Raji (cell line): ENCODE results near the gene B3GNT7.

Experiments used
- POLR2A ChIP-seq: IDR thresholded peaks from 2 replicates; pipeline ENCODE4 v1.6.1; 2011; ENCODE audit warnings: low read depth, low read length, control low read depth; ENCODE audit not compliant: insufficient read depth

B3GNT7 gene

GRCh38 chr2:231378026-231378722 is 17.3 kb upstream of the B3GNT7 start:
- no peak for TF ChIP-seq POLR2A

- no peak for TF ChIP-seq POLR2A
Measured at GRCh38 chr2:231379266-231380215, 16.0 kb upstream of the B3GNT7 start.

GRCh38 chr2:231380307-231380706 is 15.2 kb upstream of the B3GNT7 start:
- no peak for TF ChIP-seq POLR2A

DNA sequence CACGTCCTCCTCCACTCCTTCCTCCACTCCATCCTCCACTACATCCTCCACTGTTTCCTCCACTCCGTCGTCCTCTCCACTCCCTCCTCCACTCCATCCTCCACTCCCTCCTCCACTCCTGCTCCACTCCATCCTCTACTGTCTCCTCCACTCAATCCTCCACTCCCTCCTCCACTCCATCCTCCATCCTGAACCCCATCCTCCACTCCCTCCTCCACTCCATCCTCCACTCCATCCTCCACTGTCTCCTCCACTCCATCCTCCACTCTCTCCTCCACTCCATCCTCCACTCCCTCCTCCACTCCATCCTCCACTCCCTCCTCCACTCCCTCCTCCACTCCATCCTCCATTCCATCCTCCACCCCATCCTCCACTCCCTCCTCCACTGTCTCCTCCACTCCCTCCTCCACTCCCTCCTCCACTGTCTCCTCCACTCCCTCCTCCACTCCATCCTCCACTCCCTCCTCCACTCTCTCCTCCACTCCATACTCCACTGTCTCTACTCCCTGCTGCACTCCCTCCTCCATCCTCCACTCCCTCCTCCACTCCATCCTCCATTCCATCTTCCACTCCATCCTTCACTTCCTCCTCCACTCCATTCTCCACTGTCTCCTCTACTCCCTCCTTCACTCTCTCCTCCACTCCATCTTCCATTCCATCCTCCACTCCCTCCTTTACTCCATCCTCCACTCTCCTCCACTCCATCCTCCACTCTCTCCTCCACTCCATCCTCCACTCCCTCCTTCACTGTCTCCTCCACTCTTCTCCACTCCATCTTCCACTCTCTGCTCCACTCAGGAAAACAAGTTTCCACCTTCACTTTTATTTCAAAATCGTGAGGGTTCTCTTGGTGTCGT is 14.3 kb upstream of the B3GNT7 start:
- TF ChIP-seq POLR2A = no peak

DNA sequence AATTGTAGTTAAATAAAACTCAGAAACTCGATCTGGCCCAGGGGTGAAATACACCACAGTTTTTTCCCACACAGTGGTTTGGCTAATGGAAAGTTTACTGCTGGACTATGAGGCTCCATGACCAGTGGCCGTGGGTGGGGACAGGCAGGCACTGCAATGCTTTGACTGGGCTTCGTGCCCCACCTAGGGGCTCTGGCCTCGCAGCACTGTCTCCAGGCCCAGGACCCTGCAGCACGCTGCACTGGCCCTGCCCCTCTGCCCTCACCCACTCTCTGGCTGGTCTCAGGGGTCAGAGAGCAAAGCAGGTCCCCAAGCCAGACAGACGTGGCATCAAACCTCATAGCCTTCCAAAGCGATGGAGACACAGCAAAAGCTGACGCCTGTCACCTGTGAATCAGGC is 13.4 kb upstream of the B3GNT7 start:
- TF ChIP-seq POLR2A = no peak

GRCh38 chr2:231383416-231384108 is 11.9 kb upstream of the B3GNT7 start:
- no peak for TF ChIP-seq POLR2A

DNA sequence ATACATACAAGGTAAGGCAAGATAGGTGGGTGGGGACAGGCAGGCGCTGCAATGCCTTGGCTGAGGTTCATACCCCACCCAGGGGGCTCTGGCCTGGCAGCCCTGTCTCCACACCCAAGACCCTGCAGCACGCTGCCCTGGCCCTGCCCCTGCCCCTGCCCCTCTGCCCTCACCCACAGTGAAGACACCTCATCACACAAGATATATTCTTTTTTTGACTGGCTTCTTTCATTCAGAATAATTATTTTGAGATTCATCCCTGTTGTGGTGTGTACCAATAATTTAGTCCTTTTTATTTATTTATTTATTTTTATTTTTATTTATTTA is 11.4 kb upstream of the B3GNT7 start:
- TF ChIP-seq POLR2A = no peak

GRCh38 chr2:231384970-231385369 is 10.5 kb upstream of the B3GNT7 start:
- TF ChIP-seq POLR2A = no peak

- no peak for TF ChIP-seq POLR2A
Measured at GRCh38 chr2:231385429-231385828, 10.1 kb upstream of the B3GNT7 start.

DNA sequence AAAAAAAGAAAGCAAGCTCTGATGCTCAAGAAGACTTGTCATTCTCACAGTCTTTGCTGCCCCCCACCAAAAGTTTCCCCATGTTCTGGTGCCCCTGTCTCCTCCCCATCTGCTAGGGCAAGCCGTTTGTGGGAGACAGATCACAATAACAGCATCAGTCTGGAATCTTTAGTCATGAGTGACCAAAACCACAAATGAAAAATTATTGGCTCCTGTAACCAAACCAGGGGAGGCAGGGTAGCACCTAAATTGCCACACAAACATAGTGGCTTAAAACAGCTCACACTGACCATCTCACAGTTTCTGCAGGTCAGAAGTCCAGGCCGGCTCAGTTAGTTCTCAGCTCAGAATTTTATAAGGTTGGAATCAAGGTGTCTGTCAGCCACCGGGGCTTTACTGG is 9.1 kb upstream of the B3GNT7 start:
- TF ChIP-seq POLR2A = no peak

- TF ChIP-seq POLR2A = no peak
Measured at GRCh38 chr2:231387904-231388724, 7.4 kb upstream of the B3GNT7 start.

- no peak for TF ChIP-seq POLR2A
Measured at GRCh38 chr2:231388725-231389346, 6.7 kb upstream of the B3GNT7 start.

GRCh38 chr2:231390667-231391066 is 4.8 kb upstream of the B3GNT7 start:
- no peak for TF ChIP-seq POLR2A

- TF ChIP-seq POLR2A = no peak
Measured at GRCh38 chr2:231391981-231392380, 3.5 kb upstream of the B3GNT7 start.
